Uterus (tissue), 4 donors: Measurements from ENCODE around the gene LRRIQ4. TPM values are rescaled to one million over a fixed set of nuclear protein-coding genes. Genes with fewer than 3 reads are reported as not detected.

Source experiments
- DNase-seq, 2 donors: peaks; one replicate each; pipeline ENCODE4 v3.0.0-alpha.2; 2019 to 2020
- H3K27ac ChIP-seq, 2 donors: fragments of 200-600 bp; sonication (generic); 1 replicate in 1 of 2; 2 replicates in 1 of 2; pipeline ENCODE4 v1.5.1; 2016 to 2018
- H3K27me3 ChIP-seq, 2 donors: fragments of 200-600 bp; sonication (generic); one replicate each; pipeline ENCODE4 v1.5.1; 2018 to 2019; ENCODE audit warnings: control low read depth in 1 of 2
- H3K36me3 ChIP-seq, 2 donors: fragments of 200-600 bp; sonication (generic); one replicate each; pipeline ENCODE4 v1.5.1; 2019; ENCODE audit warnings: control low read depth in 1 of 2
- H3K4me1 ChIP-seq, 2 donors: fragments of 200-600 bp; sonication (generic); one replicate each; pipeline ENCODE4 v1.5.1; 2018 to 2019; ENCODE audit warnings: control low read depth in 1 of 2
- H3K4me3 ChIP-seq, 2 donors: fragments of 200-600 bp; sonication (generic); 1 replicate in 1 of 2; 2 replicates in 1 of 2; pipeline ENCODE4 v1.5.1; 2018 to 2019; ENCODE audit warnings: mild to moderate bottlenecking in 1 of 2
- H3K9me3 ChIP-seq, 2 donors: fragments of 200-600 bp; sonication (generic); one replicate each; pipeline ENCODE4 v1.5.1; 2019; ENCODE audit warnings: control low read depth in 1 of 2
- POLR2A ChIP-seq, 2 donors: fragments of 450-650 bp; IDR thresholded peaks; one replicate each; pipeline ENCODE4 v1.6.1; 2016; ENCODE audit warnings: antibody characterized with exemption in 2 of 2, mild to moderate bottlenecking in 1 of 2, moderate library complexity in 1 of 2
- intact Hi-C: fragments of 100-400 bp; cut with DNase I; formaldehyde crosslinking; loops from one replicate; pipeline ENCODE4 v1.15.1; 2023; ENCODE audit warnings: low total_unique reads
- total RNA-seq, 4 donors: library from RNA; depleted of rRNA in 3 of 4; stranded (reverse); fragments of >200 nt in 3 of 4; gene quantifications; one replicate each; pipeline versions ENCODE4 v1.1.0 to v1.2.4, GENCODE V29; 2014 to 2023
- TF ChIP-seq, protein P1 (sequence below), 4 experiments: fragments of 200-600 bp in 2 of 4; fragments of 450-650 bp in 2 of 4; sonication (generic) in 2 of 4; IDR thresholded peaks; one replicate each; pipeline ENCODE4 v1.5.1; 2016 to 2019; ENCODE audit warnings: antibody characterized with exemption in 4 of 4, mild to moderate bottlenecking in 2 of 4, moderate library complexity in 1 of 4
- donor health status: DM: yes; HTN: yes; CAD: no.

The LRRIQ4 gene
- total RNA-seq, 4 donors from 2014 or later, result 0.14 TPM; not detected in 3

DNA sequence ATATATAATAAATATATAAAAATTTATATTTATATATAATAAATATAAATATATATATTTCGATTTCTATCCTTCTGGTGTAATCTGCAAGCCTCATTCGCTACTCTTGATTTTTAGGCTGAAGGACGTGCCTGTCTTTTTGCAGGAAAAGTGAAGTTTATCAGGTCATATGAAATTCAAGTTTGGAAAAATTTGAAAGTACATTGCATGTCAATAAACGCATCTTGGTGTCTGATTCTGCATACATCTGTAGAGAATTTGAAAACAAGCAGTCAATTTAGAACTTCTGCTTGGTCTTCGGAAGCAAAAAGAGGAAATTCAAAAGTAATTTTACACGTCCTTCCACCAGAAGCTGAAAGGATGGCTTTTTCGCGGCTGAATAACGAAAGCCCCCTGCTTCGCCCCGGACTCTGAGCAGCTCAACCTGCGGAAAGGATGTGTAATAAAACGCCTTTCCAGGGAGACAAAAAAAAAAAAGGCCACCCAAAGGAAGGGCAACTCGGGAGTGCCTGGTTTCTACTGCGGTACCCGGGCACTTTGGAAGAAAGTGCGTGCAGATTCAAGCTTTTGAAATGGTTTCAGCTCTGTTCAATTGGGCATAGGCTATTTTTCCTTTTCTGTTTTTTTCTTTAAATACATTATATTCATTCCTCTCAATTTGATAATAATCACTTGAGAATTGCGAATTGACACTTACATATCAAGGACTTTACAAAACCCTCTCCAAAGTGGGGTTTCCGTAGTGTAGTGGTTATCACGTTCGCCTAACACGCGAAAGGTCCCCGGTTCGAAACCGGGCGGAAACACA lies 41.0 kb upstream of the LRRIQ4 start:
- H3K27me3 ChIP-seq, result no peaks in the 10 kb centered on the region
- H3K27ac ChIP-seq, result peak overlapping the region; percentile 98
- no peaks in the 10 kb centered on the region for H3K36me3 ChIP-seq
- H3K4me3 ChIP-seq, result peak overlapping the region; percentile 75 to 86
- H3K9me3 ChIP-seq, result no peaks in the 10 kb centered on the region
- TF ChIP-seq, protein P1, sequence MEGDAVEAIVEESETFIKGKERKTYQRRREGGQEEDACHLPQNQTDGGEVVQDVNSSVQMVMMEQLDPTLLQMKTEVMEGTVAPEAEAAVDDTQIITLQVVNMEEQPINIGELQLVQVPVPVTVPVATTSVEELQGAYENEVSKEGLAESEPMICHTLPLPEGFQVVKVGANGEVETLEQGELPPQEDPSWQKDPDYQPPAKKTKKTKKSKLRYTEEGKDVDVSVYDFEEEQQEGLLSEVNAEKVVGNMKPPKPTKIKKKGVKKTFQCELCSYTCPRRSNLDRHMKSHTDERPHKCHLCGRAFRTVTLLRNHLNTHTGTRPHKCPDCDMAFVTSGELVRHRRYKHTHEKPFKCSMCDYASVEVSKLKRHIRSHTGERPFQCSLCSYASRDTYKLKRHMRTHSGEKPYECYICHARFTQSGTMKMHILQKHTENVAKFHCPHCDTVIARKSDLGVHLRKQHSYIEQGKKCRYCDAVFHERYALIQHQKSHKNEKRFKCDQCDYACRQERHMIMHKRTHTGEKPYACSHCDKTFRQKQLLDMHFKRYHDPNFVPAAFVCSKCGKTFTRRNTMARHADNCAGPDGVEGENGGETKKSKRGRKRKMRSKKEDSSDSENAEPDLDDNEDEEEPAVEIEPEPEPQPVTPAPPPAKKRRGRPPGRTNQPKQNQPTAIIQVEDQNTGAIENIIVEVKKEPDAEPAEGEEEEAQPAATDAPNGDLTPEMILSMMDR (IDR thresholded peaks at IDR 0.05), result no peak
- no peak for TF ChIP-seq POLR2A (IDR thresholded peaks at IDR 0.05)
- peak; percentile 56 for DNase-seq
- H3K4me1 ChIP-seq, result peaks cover 6 to 9% of the 10 kb centered on the region in 2 donors
- intact Hi-C loops, result no loop called here

DNA sequence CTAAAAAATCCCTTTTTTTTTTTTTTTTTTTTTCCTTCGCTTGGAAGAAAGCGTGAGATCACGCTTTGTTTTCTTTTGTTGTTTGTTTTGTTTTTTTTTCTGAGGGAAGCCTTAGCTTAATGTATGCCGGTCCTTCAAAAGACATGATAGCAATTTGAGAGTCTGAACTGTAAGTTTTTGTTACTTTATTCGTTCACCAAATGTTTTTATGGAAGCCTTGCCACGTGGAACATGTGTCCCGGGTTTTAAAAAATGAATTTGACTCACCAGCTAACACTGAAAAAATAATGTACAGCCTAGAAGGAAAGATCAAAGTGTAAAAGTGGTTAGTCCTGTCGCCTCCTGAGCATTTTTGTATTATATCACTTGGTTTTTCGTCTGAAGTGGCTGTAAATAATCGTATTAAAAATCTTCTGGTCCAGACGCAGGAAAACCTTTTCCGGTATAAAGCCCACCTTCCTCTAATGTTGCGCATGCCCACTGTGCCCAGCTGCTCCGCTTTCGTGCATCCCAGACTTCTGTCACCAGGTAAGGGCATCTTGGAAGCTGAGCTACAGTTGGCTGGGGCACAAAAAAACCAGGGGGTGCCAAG lies 40.3 kb upstream of the LRRIQ4 start:
- DNase-seq, result peak in 1 of 2 donors; percentile 76
- H3K9me3 ChIP-seq, result no peaks in the 10 kb centered on the region
- H3K27me3 ChIP-seq, result no peaks in the 10 kb centered on the region
- peak overlapping the region; percentile 98 for H3K27ac ChIP-seq
- intact Hi-C loops, result no loop called here
- TF ChIP-seq, protein P1 (IDR thresholded peaks at IDR 0.05), result no peak
- no peak for TF ChIP-seq POLR2A (IDR thresholded peaks at IDR 0.05)
- H3K4me1 ChIP-seq, result peaks cover 6 to 12% of the 10 kb centered on the region in 2 donors
- H3K36me3 ChIP-seq, result no peaks in the 10 kb centered on the region
- H3K4me3 ChIP-seq, result peak overlapping the region; percentile 75 to 86

DNA sequence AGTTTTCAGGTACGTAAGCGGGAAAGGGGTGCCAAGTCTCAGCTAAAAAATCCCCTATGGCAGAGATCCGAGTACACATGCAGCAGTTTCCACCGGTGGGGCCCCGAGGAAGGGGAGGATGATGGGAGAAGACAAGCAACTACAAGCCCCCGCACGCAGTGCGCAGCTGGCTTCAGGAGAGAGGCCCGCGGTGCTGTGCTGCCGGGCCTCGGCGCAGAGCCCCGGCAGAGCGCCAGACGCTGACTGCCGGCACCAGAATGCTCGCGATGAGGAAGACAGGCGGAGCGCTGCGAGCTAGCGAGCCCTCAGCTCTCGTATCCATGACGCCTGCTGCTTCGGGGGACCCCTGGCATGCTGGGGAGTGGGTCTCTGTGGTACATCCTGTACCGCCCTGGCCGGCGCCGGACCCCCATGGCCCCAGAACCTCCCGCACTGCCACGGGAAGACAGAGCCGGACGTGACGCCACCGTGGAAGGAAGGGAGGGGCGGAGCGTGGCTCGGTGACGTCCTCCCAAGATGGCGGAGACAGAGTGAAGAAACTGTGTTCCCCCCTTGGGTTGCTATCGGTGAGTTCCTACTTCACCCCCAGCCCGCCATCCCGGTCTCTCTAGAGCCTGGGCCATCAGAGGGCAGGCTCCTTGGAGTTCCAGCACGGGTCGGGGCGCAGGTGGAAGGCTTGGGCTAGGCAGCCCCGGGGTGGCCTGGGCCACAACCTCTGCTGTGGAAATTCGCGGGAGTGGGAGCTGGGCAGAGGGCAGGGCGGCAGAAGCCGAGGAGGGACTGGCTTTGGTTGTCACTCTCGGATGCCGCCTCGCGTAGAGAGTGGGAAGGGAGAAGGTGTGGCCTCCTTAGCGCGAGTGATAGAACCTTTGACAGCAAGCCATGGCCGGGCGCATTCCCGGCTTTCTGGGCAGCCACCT lies 39.5 kb upstream of the LRRIQ4 start, which contains the start of gene MYNN:
Gene MYNN (plus strand): TSS at position 500 of the 920 bp plus-strand sequence. CDS start 900 bp downstream, outside the sequence.
- DNase-seq, result peak; percentile 91 to 92
- Histone ChIP-seq H3K4me3 (peak within 1 kb of the TSS; percentile 75 to 86), H3K27ac (peak within 1 kb of the TSS; percentile 98), H3K9me3 (no peaks in the 10 kb centered on the region), H3K36me3 (no peaks in the 10 kb centered on the region), H3K4me1 (peaks cover 6 to 13% of the 10 kb centered on the region in 2 donors), H3K27me3 (no peaks in the 10 kb centered on the region)
- TF ChIP-seq, protein P1 (IDR thresholded peaks at IDR 0.05), result peak in 1 of 4 experiments; percentile 2
- peak; percentile 98 to 100 for TF ChIP-seq POLR2A (IDR thresholded peaks at IDR 0.05)
- intact Hi-C loops, result no loop called here

DNA sequence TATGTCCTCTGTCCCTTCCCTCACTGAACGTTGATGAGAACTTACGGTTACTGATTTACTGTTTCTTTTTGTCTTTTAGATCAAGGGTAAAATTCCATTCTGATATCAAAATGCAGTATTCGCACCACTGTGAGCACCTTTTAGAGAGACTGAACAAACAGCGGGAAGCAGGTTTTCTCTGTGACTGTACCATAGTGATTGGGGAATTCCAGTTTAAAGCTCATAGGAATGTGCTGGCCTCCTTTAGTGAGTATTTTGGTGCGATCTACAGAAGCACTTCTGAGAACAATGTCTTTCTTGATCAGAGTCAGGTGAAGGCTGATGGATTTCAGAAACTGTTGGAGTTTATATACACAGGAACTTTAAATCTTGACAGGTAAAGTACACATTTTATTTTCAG lies 38.5 kb upstream of the LRRIQ4 start:
- H3K4me1 ChIP-seq, result peaks cover 6 to 13% of the 10 kb centered on the region in 2 donors
- DNase-seq, result no peak
- H3K27me3 ChIP-seq, result no peaks in the 10 kb centered on the region
- intact Hi-C loops, result no loop called here
- H3K4me3 ChIP-seq, result peak overlapping the region; percentile 75 to 86
- peak overlapping the region in 1 of 2 donors; percentile 98 for H3K27ac ChIP-seq
- TF ChIP-seq, protein P1 (IDR thresholded peaks at IDR 0.05), result no peak
- TF ChIP-seq POLR2A (IDR thresholded peaks at IDR 0.05), result no peak
- H3K36me3 ChIP-seq, result no peaks in the 10 kb centered on the region
- H3K9me3 ChIP-seq, result no peaks in the 10 kb centered on the region
